ENCODE results near the gene PDE8A.
A peak's percentile ranks its signal among the peaks of the same experiment; 100 is the strongest.

PDE8A gene

GRCh38 chr15:85133709-85134108, 152.1 kb downstream of the PDE8A start:
- H3K4me3 ChIP-seq (ENCODE audit: low read depth, low read length): no peak overlapping the region
- no peaks in the 10 kb centered on the region for H3K9me3 ChIP-seq (ENCODE audit: control insufficient read depth, insufficient read depth, low read depth, low read length)
- no peaks in the 10 kb centered on the region for H3K4me1 ChIP-seq (ENCODE audit: control insufficient read depth, insufficient read depth, low read length)
- peaks cover 13 to 34% of the 10 kb centered on the region in 2 experiments for H3K36me3 ChIP-seq (ENCODE audit: control insufficient read depth in 2 of 2, insufficient read depth in 1 of 2, low read length in 2 of 2)
- ChIA-PET CTCF (interaction anchor here (1.1 kb wide), 1 partner anchor 26 kb away, joined by 3 read pairs; no protein-coding TSS in a partner anchor), POLR2A (no interaction called here)
- H3K27ac ChIP-seq (ENCODE audit: extremely low read depth, low read depth, low read length): no peak overlapping the region
- TF ChIP-seq ZNF830 (tag by site-specific recombination; IDR thresholded peaks at IDR 0.05; ENCODE audit: low read depth) (no peak), BCL11B (tag by site-specific recombination; IDR thresholded peaks at IDR 0.05; ENCODE audit: low read depth) (no peak), ZNF223 (tag by site-specific recombination; IDR thresholded peaks at IDR 0.05) (no peak), ZNF664 (tag by site-specific recombination; IDR thresholded peaks at IDR 0.05) (no peak), ZNF23 (tag by site-specific recombination; IDR thresholded peaks at IDR 0.05; ENCODE audit: borderline replicate concordance) (no peak), ZNF2 (tag by site-specific recombination; IDR thresholded peaks at IDR 0.05) (no peak), ZNF398 (tag by site-specific recombination; IDR thresholded peaks at IDR 0.05) (no peak), ZNF133 (tag by site-specific recombination; IDR thresholded peaks at IDR 0.05) (no peak), ZNF423 (tag by site-specific recombination; IDR thresholded peaks at IDR 0.05) (no peak), ZNF843 (tag by site-specific recombination; IDR thresholded peaks at IDR 0.05) (no peak), ZSCAN23 (tag by site-specific recombination; IDR thresholded peaks at IDR 0.05) (no peak), ZSCAN5A (tag by site-specific recombination; IDR thresholded peaks at IDR 0.05) (no peak)

GRCh38 chr15:85137489-85138168, 156.0 kb downstream of the PDE8A start:
- Histone ChIP-seq H3K9me3 (ENCODE audit: control insufficient read depth, insufficient read depth, low read depth, low read length) (no peaks in the 10 kb centered on the region), H3K4me1 (ENCODE audit: control insufficient read depth, insufficient read depth, low read length) (no peaks in the 10 kb centered on the region; the same call in 1 of the 2 replicates), H3K27ac (ENCODE audit: extremely low read depth, low read depth, low read length) (no peak overlapping the region), H3K36me3 (ENCODE audit: control insufficient read depth in 2 of 2, insufficient read depth in 1 of 2, low read length in 2 of 2) (peaks cover 9 to 35% of the 10 kb centered on the region in 2 experiments), H3K4me3 (ENCODE audit: low read depth, low read length) (no peak overlapping the region)
- ChIA-PET POLR2A (no interaction called here), CTCF (interaction anchor here (0.6 kb wide), 2 partner anchors 23 to 303 kb away, joined by 3 read pairs; no protein-coding TSS in a partner anchor)
- TF ChIP-seq GLIS1 (tag by site-specific recombination; IDR thresholded peaks at IDR 0.05) (peak; percentile 55; the same call in 1 of the 2 replicates), ZIC2 (tag by site-specific recombination; IDR thresholded peaks at IDR 0.05) (peak; percentile 71), OSR2 (tag by site-specific recombination; IDR thresholded peaks at IDR 0.05) (peak; percentile 37; the same call in 1 of the 2 replicates), PRDM4 (tag by site-specific recombination; IDR thresholded peaks at IDR 0.05) (no peak), ZFHX2 (tag by site-specific recombination; conservative IDR thresholded peaks at IDR 0.05) (no peak)
